PC-3 (cell line): ENCODE measurements around the gene HCFC1R1. TPM values are rescaled to one million over a fixed set of nuclear protein-coding genes. Genes with fewer than 3 reads are reported as not detected.

ENCODE experiments used
- ATAC-seq: fragments of 200-7000 bp; cut with Tn5 transposase; 2 replicates; pipeline ENCODE4 v1.9.1; 2020; ENCODE audit warnings: mild to moderate bottlenecking, moderate library complexity
- BruUV-seq: library from RNA; stranded (reverse); fragments of 400-500 nt; replicated peaks from 2 replicates; lab custom pipeline; 2021; lab: Mats Ljungman, UMichigan
- CTCF ChIA-PET: fragments of 300-600 bp; sonication (Branson Sonifier 250); formaldehyde crosslinking; loops from one replicate; lab custom pipeline; 2022; ENCODE audit warnings: antibody characterized with exemption; lab: Charles Lee
- POLR2A ChIA-PET: fragments of 300-600 bp; sonication (Branson Sonifier 250); formaldehyde crosslinking; loops from one replicate; lab custom pipeline; 2022; ENCODE audit warnings: antibody characterized with exemption; ENCODE audit not compliant: unreplicated experiment; lab: Charles Lee
- DNase-seq: peaks from one replicate; pipeline ENCODE4 v3.0.0-alpha.2; 2015
- H2AFZ ChIP-seq: fragments of 300-600 bp; sonication (generic); 2 replicates; pipeline ENCODE4 v1.6.0; 2016; ENCODE audit warnings: antibody characterized with exemption, low read length
- H3F3A ChIP-seq: fragments of 300-600 bp; sonication (generic); one replicate; pipeline ENCODE4 v1.6.0; 2017; ENCODE audit warnings: antibody characterized with exemption, low read length, control low read depth, mild to moderate bottlenecking; ENCODE audit not compliant: unreplicated experiment
- H3K27ac ChIP-seq: fragments of 300-600 bp; sonication (generic); 2 replicates; pipeline ENCODE4 v1.5.1; 2016; ENCODE audit warnings: mild to moderate bottlenecking, low read length
- H3K27me3 ChIP-seq: fragments of 300-600 bp; sonication (generic); 2 replicates; pipeline ENCODE4 v1.6.1; 2016; ENCODE audit warnings: low read length, mixed read lengths
- H3K36me3 ChIP-seq: fragments of 300-600 bp; sonication (generic); 2 replicates; pipeline ENCODE4 v1.6.1; 2016; ENCODE audit warnings: low read depth, mixed run types, low read length, mixed read lengths
- H3K4me1 ChIP-seq: fragments of 300-600 bp; sonication (generic); 2 replicates; pipeline ENCODE4 v1.5.1; 2016; ENCODE audit warnings: low read length; ENCODE audit not compliant: insufficient read depth
- H3K4me2 ChIP-seq: fragments of 300-600 bp; sonication (generic); 2 replicates; pipeline ENCODE4 v1.6.0; 2016; ENCODE audit warnings: low read length
- H3K4me3 ChIP-seq: fragments of 300-600 bp; sonication (generic); 2 replicates; pipeline ENCODE4 v1.5.1; 2016; ENCODE audit warnings: mild to moderate bottlenecking, low read length, mixed read lengths
- H3K79me2 ChIP-seq: fragments of 300-600 bp; sonication (generic); 2 replicates; pipeline ENCODE4 v1.6.1; 2017; ENCODE audit warnings: low read length, mixed read lengths
- H3K9ac ChIP-seq: fragments of 300-600 bp; sonication (generic); 2 replicates; pipeline ENCODE4 v1.6.0; 2016; ENCODE audit warnings: mild to moderate bottlenecking, low read length
- H3K9me2 ChIP-seq: fragments of 300-600 bp; sonication (generic); replicated peaks from 2 replicates; pipeline ENCODE4 v1.6.1; 2016; ENCODE audit warnings: mixed run types, low read length, mixed read lengths
- H3K9me3 ChIP-seq: fragments of 300-600 bp; sonication (generic); 2 replicates; pipeline ENCODE4 v1.6.1; 2016; ENCODE audit warnings: low read length, mixed read lengths
- H4K20me1 ChIP-seq: fragments of 300-600 bp; sonication (generic); 2 replicates; pipeline ENCODE4 v1.6.1; 2016; ENCODE audit warnings: low read length, mixed read lengths
- CTCF ChIP-seq: fragments of 300-600 bp; sonication (generic); conservative IDR thresholded peaks from 2 replicates; pipeline ENCODE4 v1.5.1; 2017; ENCODE audit warnings: antibody characterized with exemption, low read depth, mild to moderate bottlenecking, low read length
- EZH2 ChIP-seq: fragments of 300-600 bp; sonication (generic); IDR thresholded peaks from one replicate; pipeline ENCODE4 v1.6.1; 2017; ENCODE audit warnings: antibody characterized with exemption, mild to moderate bottlenecking, low read length; ENCODE audit not compliant: unreplicated experiment
- EZH2phosphoT487 ChIP-seq: fragments of 300-600 bp; sonication (generic); IDR thresholded peaks from 2 replicates; pipeline ENCODE4 v1.6.1; 2018; ENCODE audit warnings: mild to moderate bottlenecking, antibody characterized with exemption, low read length, borderline replicate concordance
- intact Hi-C: fragments of 100-400 bp; cut with micrococcal nuclease; formaldehyde crosslinking; loops from 2 replicates; pipeline ENCODE4 v1.9.0; 2023
- total RNA-seq: library from RNA; depleted of rRNA; stranded (reverse); fragments of >200 nt; gene quantifications from 2 replicates; pipeline ENCODE4 v1.2.3, GENCODE V29; 2014

HCFC1R1 gene
- total RNA-seq, 1 experiment from 2014 or later, result 56.4 TPM

DNA sequence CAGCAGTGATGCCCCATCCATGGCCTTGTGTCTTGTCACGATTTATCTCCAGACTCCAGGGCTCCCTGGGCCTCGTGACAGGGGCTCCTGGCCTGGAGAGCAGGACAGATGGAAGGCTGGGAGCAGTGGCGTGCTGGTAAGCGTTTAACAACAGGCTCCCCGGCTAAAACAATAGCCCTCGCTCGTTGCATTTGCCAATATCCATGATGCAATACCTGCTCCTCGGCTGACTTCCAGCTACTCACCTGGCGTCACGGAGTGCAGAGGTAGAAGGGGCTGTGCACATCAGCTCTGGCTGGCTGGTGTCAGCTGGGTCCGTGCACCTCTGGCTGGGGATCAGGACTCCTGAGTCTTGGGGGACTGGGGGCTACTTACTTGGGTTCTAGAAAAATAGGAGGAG lies 14.5 kb upstream of the HCFC1R1 start:
- no peak overlapping the region for H3K27ac ChIP-seq
- ATAC-seq (no peak), DNase-seq (no peak)
- CTCF ChIA-PET, result no interaction called here
- no peaks in the 10 kb centered on the region for H3K4me1 ChIP-seq
- H3K79me2 ChIP-seq, result no peaks in the 10 kb centered on the region
- POLR2A ChIA-PET, result no interaction called here
- no TSS peak for BruUV-seq
- H3F3A ChIP-seq, result no peaks in the 10 kb centered on the region
- H3K9ac ChIP-seq, result no peak overlapping the region
- H3K27me3 ChIP-seq, result no peaks in the 10 kb centered on the region
- no peak overlapping the region for H3K4me2 ChIP-seq
- H3K4me3 ChIP-seq, result no peak overlapping the region
- TF ChIP-seq EZH2phosphoT487, result no peak
- no peaks in the 10 kb centered on the region for H3K9me3 ChIP-seq
- H3K36me3 ChIP-seq, result no peaks in the 10 kb centered on the region
- intact Hi-C loops, result no loop called here
- H4K20me1 ChIP-seq, result no peaks in the 10 kb centered on the region
- no peaks in the 10 kb centered on the region for H3K9me2 ChIP-seq
- no peak overlapping the region for H2AFZ ChIP-seq

DNA sequence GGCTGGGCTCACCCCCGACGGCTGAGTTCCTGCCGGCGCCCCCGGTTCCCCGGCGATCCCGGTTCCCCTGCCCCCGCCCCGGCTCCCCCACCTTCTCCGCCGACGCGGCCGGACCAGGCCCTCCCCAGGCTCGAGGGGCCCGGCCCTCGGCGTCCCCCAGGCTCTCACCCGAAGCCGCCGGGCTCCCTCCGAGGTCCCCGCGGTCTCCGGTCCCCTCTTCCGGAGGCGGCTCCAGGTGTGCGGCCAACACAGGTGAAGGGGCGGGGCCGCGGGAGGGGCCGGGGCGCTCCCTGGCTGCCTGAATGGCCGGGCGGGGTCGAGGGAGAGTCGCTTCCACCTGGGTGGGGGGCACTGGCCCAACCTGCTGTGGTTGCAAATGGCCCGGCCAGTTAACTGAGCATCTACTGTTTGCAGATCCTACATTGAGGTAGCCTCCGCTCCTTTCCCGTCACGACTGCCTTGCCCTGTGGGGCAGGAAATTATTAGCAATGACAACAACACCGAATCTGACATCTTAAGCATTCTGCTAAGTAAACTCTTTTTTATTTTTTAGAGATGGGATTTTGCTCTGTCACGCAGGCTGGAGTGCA lies 13.1 kb upstream of the HCFC1R1 start, which contains the start of gene BICDL2:
Gene BICDL2, minus strand, starts transcription at position 219 of the 590 bp plus-strand sequence. CDS start 1,448 bp downstream, outside the sequence.
- Histone ChIP-seq H4K20me1 (no peaks in the 10 kb centered on the region), H2AFZ (peak within 1 kb of the TSS; percentile 57; the same call in 1 of the 2 replicates), H3K9ac (peak within 1 kb of the TSS; percentile 38), H3K9me2 (no peaks in the 10 kb centered on the region), H3F3A (no peaks in the 10 kb centered on the region), H3K4me1 (peaks cover 7% of the 10 kb centered on the region; the same call in 1 of the 2 replicates), H3K9me3 (no peaks in the 10 kb centered on the region), H3K27ac (no peak within 1 kb of the TSS), H3K4me3 (peak within 1 kb of the TSS; percentile 75), H3K4me2 (peak within 1 kb of the TSS; percentile 91), H3K36me3 (no peaks in the 10 kb centered on the region), H3K27me3 (no peaks in the 10 kb centered on the region), H3K79me2 (no peaks in the 10 kb centered on the region)
- POLR2A ChIA-PET, result no interaction called here
- DNase-seq (peak; percentile 21), ATAC-seq (peak; percentile 45; the same call in 1 of the 2 replicates)
- CTCF ChIA-PET, result no interaction called here
- no TSS peak for BruUV-seq
- intact Hi-C loops, result no loop called here
- TF ChIP-seq CTCF (no peak), EZH2phosphoT487 (no peak), EZH2 (no peak)

- peak overlapping the region; percentile 57; the same call in 1 of the 2 replicates for H2AFZ ChIP-seq
- ChIA-PET CTCF (no interaction called here), POLR2A (no interaction called here)
- H3F3A ChIP-seq, result no peaks in the 10 kb centered on the region
- H4K20me1 ChIP-seq, result no peaks in the 10 kb centered on the region
- DNase-seq (no peak), ATAC-seq (peak; percentile 20; the same call in 1 of the 2 replicates)
- no peaks in the 10 kb centered on the region for H3K9me3 ChIP-seq
- peak overlapping the region; percentile 91 for H3K4me2 ChIP-seq
- no peaks in the 10 kb centered on the region for H3K27me3 ChIP-seq
- no peaks in the 10 kb centered on the region for H3K9me2 ChIP-seq
- no peaks in the 10 kb centered on the region for H3K79me2 ChIP-seq
- H3K36me3 ChIP-seq, result no peaks in the 10 kb centered on the region
- peaks cover 12% of the 10 kb centered on the region for H3K4me1 ChIP-seq
- no peak overlapping the region for H3K27ac ChIP-seq
- TF ChIP-seq EZH2 (no peak), EZH2phosphoT487 (no peak), CTCF (no peak)
- peak overlapping the region; percentile 38 for H3K9ac ChIP-seq
- no TSS peak for BruUV-seq
- intact Hi-C loops, result no loop called here
- H3K4me3 ChIP-seq, result peak overlapping the region; percentile 75
Measured at GRCh38 chr16:3035972-3036725, 12.4 kb upstream of the HCFC1R1 start.
